ENCODE results near the gene SCO2.

Gene SCO2

GRCh38 chr22:50473855-50474671 lies 51.3 kb downstream of the SCO2 start:
- DNase-seq, result peak; percentile 49

Measured in NCI-H69 (cell line).